Hematopoietic multipotent progenitor cell (in vitro differentiated cells): ENCODE results near the gene CLMP. TPM values are rescaled to one million over a fixed set of nuclear protein-coding genes. Genes with fewer than 3 reads are reported as not detected.

Source experiments
- DNase-seq, 3 donors: peaks; one replicate each; pipeline ENCODE4 v3.0.0-alpha.2; 2011 to 2015; ENCODE audit warnings: low read depth in 2 of 3, low spot score in 2 of 3
- total RNA-seq: library from RNA; depleted of rRNA; stranded (reverse); fragments of >200 nt; gene quantifications from one replicate; pipeline ENCODE4 v1.2.3, GENCODE V29; 2012

CLMP gene
- total RNA-seq, 1 donor = under 0.01 TPM

DNA sequence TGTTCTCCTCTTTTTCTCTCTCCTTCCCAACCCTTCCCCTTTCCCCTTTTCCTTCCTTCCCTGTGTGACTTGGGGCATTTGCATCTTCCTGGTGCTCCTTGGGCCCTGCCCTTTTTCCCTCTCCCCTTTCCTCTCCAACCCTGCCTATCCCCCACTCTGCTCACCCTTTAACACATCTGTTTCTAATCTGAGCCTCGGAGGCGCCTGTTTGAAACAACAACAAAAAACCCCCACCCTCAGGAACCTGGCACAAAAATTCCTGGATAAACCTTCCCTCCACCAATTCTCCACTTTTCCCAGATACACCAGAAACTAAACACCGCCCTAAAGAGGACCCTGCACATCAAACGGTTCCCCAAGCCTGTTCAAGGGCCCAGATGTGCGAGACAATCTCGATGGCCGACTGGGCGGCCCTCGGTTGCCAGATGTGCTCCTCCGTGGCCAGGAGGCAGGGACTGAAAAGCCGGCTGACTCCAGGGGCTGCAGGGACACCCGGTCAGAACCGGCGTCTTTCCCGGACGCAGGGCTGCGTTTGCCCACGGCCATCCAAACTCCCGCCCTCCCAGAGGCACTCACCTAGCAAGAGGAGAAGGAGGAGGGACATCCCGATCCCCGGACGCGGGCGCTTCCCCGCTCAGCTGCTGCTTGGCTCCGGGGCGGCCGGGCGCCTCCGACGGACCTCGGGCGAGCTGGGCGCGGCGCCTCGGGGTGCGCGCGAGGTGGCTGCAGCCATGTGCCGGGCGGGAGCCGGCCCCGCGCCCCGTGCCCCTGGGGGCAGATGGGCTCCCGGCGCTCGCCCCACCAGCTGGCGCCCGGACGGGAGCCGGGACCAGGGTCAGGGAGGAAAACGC is 486 bp downstream of the CLMP start:
- DNase-seq = no peak

DNA sequence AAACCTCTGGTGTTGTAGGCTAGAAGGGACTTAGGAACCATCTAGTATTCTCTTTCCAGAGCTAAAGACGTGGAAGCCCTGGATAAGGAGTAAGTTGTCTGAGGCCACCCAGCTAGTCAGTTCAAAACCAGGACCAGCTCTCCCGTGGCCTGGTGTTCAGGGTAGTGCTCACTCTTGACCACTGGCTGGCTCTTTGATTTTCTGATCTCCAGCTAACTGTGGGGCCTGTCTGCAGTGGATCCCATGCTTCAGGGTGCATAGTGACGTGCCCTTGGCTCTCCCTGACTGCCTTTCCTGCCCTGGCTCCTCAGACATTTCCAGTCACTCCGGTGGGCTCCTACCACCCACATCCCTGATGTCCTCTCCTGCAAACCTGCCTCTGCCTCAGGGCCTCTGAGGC is 1.3 kb downstream of the CLMP start:
- no peak for DNase-seq

GRCh38 chr11:123191939-123192338 is 3.1 kb downstream of the CLMP start:
- no peak for DNase-seq

DNA sequence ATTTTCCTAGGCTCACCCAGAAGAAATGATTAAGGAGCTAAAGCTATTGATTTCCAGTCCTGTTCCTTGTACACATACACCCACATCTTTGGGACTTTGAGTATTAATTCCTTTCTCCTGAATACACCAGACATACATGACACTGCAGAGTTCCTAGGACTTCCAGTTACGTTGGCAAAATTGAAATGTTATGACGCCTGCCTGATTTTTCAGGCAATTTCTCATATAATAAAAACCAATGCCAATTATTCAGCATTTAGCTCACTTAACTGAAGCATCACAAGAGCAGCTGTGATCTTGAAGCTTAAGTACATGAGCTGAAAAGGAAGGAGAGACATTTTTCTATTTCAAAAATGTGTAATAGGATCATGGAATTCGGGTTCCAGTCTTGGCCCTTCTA is 4.5 kb downstream of the CLMP start:
- DNase-seq = no peak

GRCh38 chr11:123188508-123189165 is 6.4 kb downstream of the CLMP start:
- no peak for DNase-seq

DNA sequence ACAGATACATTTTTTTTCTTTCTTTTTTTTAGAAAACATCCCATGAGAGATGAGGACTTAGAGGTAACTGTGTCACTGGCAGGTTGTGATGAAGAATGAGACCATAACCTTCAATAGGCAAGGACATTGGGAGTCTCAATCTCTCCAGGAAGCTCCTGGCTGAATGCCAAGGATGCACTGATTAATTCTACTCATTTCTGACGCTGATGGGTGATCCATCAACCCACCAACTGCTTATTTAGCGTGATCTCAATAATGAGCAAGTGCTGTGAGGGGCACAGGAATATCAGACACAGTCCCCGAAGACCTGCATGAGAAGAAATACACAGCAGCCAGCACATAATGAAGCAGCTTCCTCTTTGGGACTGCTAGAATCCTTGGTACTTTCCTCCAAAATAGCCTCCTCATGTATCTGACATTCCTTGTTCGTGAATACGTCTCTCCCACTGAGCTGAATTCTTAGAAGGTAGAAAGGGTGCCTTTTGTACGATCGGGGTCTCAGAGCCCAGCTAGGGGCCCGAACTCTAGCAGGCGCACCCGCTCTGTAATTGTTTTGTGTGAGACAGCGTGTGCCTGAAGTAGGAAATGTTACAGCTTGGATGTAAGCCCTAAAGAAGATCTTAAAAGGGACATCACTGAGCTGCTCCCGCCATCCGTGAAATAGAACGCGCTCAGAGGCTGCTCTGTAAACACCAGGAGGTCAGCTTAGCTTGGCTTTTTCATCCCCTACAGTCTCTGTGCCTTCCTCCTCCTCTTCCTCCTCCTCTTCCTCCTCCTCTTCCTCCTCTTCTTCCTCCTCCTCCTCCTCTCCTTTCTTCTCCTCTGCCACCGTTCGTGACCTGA is 7.2 kb downstream of the CLMP start:
- DNase-seq = no peak

GRCh38 chr11:123187248-123187647 is 7.8 kb downstream of the CLMP start:
- no peak for DNase-seq

- DNase-seq = no peak
Observed at GRCh38 chr11:123186286-123186685, 8.8 kb downstream of the CLMP start.

DNA sequence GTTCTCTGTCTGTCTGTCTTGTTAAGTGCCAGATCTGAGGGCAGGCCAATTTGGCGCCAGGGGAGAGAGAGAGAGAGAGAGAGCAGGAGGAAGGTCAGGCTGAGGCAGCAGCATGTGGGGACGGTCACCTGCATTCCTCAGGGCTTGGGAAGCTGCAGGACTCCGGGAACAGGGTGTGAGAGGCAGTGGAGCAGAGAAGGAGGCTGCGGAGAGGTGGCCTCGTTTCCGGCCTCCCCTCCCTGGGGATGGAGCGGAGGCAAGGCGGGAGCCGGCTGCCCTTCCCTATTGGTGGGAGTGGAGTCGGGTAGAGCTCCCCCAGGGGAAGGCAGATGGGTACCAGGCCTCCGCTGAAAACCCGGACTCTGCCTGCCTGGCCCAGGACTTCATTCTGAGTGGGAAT is 9.7 kb downstream of the CLMP start:
- no peak for DNase-seq

DNA sequence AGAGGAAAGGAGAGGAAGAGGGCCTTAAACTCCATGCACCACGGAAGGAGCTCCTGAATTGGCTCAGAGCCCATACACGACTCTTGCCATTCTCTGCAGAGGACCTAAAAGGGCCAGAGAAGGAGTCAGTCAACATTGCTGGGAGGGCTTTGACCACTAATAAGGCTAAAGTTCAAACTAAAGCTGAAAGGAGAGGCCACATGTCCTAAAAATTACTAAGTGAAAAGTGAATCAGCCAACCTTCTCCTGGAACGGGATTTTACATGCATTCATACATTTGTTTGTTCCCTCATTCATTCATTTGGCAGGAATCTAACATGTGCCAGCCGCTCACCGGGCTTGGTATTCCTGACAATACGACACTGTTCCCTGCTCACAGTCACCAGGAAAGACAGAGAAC is 10.5 kb downstream of the CLMP start:
- no peak for DNase-seq

DNA sequence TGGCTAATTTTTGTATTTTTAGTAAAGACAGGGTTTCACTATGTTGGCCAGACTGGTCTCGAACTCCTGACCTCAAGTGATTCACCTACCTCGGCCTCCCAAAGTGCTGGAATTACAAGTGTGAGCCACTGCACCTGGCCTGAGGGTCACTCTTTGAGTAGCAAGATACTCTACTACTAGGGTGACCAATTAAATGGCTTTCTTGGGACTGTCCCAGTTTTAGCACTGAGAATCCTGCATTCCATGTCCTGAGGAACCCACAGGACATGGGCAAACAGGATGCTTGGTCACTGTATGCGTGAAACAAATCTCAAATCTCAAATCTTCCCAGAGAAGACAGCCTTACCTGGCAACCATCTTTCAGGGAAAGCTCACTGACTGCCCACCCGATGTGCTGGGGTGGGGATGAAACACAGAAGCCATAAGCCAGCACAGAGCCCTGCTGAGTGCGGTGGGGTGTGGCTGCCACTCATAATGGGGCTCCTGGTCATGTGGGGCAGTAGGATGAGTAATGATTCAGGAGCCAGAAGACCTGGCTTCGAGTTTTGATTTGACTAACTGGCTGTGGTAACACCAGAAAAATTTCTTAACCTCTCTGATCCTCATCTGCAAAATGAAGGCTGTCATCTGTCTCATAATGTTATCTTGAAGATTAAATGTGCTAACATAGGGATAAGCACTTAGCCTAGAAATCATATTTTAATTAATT is 11.5 kb downstream of the CLMP start:
- no peak for DNase-seq

DNA sequence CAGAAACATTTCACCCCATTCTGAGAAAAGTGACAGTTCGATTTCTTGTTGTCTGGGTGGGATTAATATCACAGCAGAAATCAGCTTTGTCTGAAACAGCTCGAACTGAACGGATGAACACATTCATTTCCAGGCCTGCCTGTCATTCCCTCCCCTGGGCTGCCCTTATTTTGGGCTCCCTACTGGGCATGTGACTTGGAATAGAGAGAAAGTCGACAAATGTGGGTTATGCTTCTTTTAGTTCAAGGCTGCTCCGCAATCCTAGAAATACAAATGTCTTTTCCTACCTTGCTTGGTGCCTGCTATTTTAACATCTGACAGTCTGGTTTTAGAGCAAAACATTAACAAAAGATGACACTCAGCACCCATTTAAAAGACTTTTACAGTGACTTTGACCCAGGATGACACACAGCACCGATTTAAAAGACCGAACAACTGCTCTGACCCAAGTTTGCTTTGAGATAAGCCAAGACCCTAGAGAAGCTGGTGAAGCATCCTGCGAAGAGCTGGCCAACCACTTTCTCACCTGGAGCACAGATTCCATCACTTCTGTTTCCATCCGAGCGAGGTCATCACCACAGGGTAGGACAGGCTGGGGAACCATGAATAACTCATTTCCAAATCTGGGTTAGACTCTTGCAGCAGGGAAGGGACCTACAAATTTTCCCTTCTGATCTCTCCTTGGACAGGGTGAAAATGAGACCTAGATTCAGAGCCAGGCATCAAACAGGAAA is 13.1 kb downstream of the CLMP start:
- no peak for DNase-seq

- DNase-seq = no peak
Observed at GRCh38 chr11:123181075-123181474, 14.0 kb downstream of the CLMP start.

- no peak for DNase-seq
Observed at GRCh38 chr11:123180574-123180973, 14.5 kb downstream of the CLMP start.

DNA sequence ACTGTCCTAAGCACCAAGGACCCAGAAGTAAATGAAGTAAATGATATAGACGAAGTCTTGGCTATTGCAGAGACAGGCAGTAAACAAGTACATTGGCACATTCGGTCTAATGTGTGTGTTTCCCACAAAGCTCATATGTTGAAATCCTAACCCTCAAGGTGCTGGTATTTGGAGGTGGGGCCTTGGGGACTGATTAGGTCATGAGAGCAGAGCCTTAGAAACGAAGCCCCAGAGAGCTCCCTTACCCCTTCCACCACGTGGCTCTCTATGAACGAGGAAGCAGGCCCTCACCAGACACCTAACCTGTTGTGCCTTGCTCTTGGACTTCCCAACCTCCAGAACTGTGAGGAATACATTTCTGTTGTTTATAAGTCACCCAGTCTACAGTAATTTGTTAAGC is 14.9 kb downstream of the CLMP start:
- no peak for DNase-seq

DNA sequence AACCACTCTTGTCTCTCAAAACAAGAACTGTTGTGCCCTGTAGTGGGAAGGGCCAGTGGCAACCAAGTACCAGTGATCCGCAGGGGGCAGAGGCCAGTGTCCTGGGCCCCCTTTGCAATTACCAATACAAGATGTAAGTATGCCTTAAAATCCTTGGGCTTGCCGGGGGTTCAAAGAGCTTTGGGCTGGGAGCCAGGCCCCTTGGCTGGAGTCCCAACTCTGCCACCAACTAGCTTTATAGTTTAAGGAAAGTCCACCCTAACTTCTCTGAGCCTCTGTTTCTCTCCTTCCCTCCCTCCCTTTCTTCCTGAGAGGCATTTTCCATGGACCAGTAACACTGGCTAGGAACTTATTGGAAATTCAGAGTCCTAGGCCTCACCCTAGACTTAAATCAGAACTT is 15.5 kb downstream of the CLMP start:
- DNase-seq = no peak

DNA sequence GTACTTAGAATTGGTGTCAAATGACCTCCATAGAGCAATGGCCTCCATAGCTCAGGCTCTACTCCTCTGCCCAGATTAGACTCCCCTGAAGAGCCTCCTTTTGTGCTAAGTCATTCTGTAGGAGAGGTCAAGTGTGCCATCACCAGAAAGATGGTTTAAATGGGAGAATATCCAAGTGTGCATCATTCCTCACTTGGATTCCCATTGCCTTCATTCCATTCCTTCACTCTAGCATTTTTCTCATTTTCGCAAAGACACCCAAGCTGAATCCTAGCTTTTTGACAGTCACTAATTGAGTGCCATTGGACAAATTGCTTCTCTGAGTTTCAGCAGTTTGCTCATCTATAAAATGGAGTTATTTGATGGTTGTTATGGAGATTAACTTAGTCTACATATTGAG is 16.9 kb downstream of the CLMP start:
- no peak for DNase-seq

DNA sequence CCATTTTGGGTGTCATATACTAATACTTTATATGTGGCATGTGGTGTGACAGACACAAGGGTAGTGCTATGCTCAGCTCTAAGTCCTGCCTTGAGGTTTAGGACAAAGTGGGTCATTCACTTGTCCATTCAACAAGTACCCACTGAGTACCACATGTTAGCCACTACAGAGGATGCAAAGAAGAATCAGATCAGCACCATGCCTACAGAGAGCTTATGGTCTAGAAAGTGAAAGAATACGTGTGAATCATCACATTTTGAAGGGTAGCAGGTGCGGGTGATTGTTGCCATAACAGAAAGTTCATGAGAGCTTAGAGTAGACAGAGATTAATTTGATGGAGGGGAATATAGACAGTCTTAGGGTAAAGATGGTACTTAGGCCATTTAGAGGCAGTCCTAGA is 18.3 kb downstream of the CLMP start:
- no peak for DNase-seq

GRCh38 chr11:123174196-123175183 is 20.6 kb downstream of the CLMP start:
- no peak for DNase-seq
